ENCODE data around the gene NUP205.
A peak's percentile ranks its signal among the peaks of the same experiment; 100 is the strongest.

The NUP205 gene

GRCh38 chr7:135645296-135645904 lies 87.7 kb downstream of the NUP205 start:
- Histone ChIP-seq H3K27ac (peak overlapping the region; percentile 66; the same call in 1 of the 2 replicates), H3K9me3 (ENCODE audit: low read depth, low read length) (no peaks in the 10 kb centered on the region), H3K36me3 (ENCODE audit: insufficient read depth, low read length) (peaks cover 88% of the 10 kb centered on the region), H3K9ac (ENCODE audit: insufficient read length) (no peak overlapping the region), H3K4me3 (no peak overlapping the region)
- no peak for DNase-seq (ENCODE audit: low read depth, low spot score)
- TF ChIP-seq POLR2AphosphoS5 (IDR thresholded peaks at IDR 0.05; ENCODE audit: borderline replicate concordance, low read depth, low read length) (no peak), EZH2 (IDR thresholded peaks at IDR 0.05) (no peak)

GRCh38 chr7:135647755-135648154 lies 90.0 kb downstream of the NUP205 start:
- Histone ChIP-seq H3K27ac (peak overlapping the region; percentile 74), H3K9ac (ENCODE audit: insufficient read length) (peak overlapping the region; percentile 26), H3K4me3 (no peak overlapping the region), H3K9me3 (ENCODE audit: low read depth, low read length) (no peaks in the 10 kb centered on the region), H3K36me3 (ENCODE audit: insufficient read depth, low read length) (peaks cover 64% of the 10 kb centered on the region)
- TF ChIP-seq POLR2AphosphoS5 (IDR thresholded peaks at IDR 0.05; ENCODE audit: borderline replicate concordance, low read depth, low read length) (no peak), EZH2 (IDR thresholded peaks at IDR 0.05) (no peak), FOXP2 (optimal IDR thresholded peaks at IDR 0.05; ENCODE audit: control extremely low read depth, extremely low read length, insufficient read depth) (no peak)
- no peak for DNase-seq (ENCODE audit: low read depth, low spot score)

- peaks cover 59% of the 10 kb centered on the region for H3K36me3 ChIP-seq (ENCODE audit: insufficient read depth, low read length)
- TF ChIP-seq POLR2AphosphoS5 (IDR thresholded peaks at IDR 0.05; ENCODE audit: borderline replicate concordance, low read depth, low read length) = no peak
- TF ChIP-seq EZH2 (IDR thresholded peaks at IDR 0.05) = no peak
- no peak for TF ChIP-seq FOXP2 (optimal IDR thresholded peaks at IDR 0.05; ENCODE audit: control extremely low read depth, extremely low read length, insufficient read depth)
- no peaks in the 10 kb centered on the region for H3K9me3 ChIP-seq (ENCODE audit: low read depth, low read length)
- H3K4me3 ChIP-seq = no peak overlapping the region
- no peak for DNase-seq (ENCODE audit: low read depth, low spot score)
- H3K27ac ChIP-seq = peak overlapping the region; percentile 74
- H3K9ac ChIP-seq (ENCODE audit: insufficient read length) = peak overlapping the region; percentile 26
Measured at GRCh38 chr7:135648235-135648634, 90.5 kb downstream of the NUP205 start.

GRCh38 chr7:135650831-135651573 lies 93.3 kb downstream of the NUP205 start:
- DNase-seq (ENCODE audit: low read depth, low spot score) = no peak
- no peak overlapping the region for H3K27ac ChIP-seq
- H3K4me3 ChIP-seq = no peak overlapping the region
- H3K36me3 ChIP-seq (ENCODE audit: insufficient read depth, low read length) = peaks cover 32% of the 10 kb centered on the region
- TF ChIP-seq FOXP2 (optimal IDR thresholded peaks at IDR 0.05; ENCODE audit: control extremely low read depth, extremely low read length, insufficient read depth) = no peak
- no peak for TF ChIP-seq POLR2AphosphoS5 (IDR thresholded peaks at IDR 0.05; ENCODE audit: borderline replicate concordance, low read depth, low read length)
- TF ChIP-seq EZH2 (IDR thresholded peaks at IDR 0.05) = no peak
- H3K9me3 ChIP-seq (ENCODE audit: low read depth, low read length) = no peaks in the 10 kb centered on the region
- H3K9ac ChIP-seq (ENCODE audit: insufficient read length) = no peak overlapping the region

- DNase-seq (ENCODE audit: low read depth, low spot score) = no peak
- no peak overlapping the region for H3K4me3 ChIP-seq
- no peaks in the 10 kb centered on the region for H3K9me3 ChIP-seq (ENCODE audit: low read depth, low read length)
- H3K9ac ChIP-seq (ENCODE audit: insufficient read length) = no peak overlapping the region
- TF ChIP-seq EZH2 (IDR thresholded peaks at IDR 0.05) (no peak), POLR2AphosphoS5 (IDR thresholded peaks at IDR 0.05; ENCODE audit: borderline replicate concordance, low read depth, low read length) (no peak), FOXP2 (optimal IDR thresholded peaks at IDR 0.05; ENCODE audit: control extremely low read depth, extremely low read length, insufficient read depth) (no peak)
- peak overlapping the region; percentile 25; the same call in 1 of the 2 replicates for H3K27ac ChIP-seq
- peaks cover 7% of the 10 kb centered on the region for H3K36me3 ChIP-seq (ENCODE audit: insufficient read depth, low read length)
Measured at GRCh38 chr7:135653340-135654080, 95.8 kb downstream of the NUP205 start.

- H3K9ac ChIP-seq (ENCODE audit: insufficient read length) = no peak overlapping the region
- no peak overlapping the region for H3K4me3 ChIP-seq
- H3K36me3 ChIP-seq (ENCODE audit: insufficient read depth, low read length) = no peaks in the 10 kb centered on the region
- H3K27ac ChIP-seq = no peak overlapping the region
- no peaks in the 10 kb centered on the region for H3K9me3 ChIP-seq (ENCODE audit: low read depth, low read length)
- no peak for TF ChIP-seq FOXP2 (optimal IDR thresholded peaks at IDR 0.05; ENCODE audit: control extremely low read depth, extremely low read length, insufficient read depth)
- TF ChIP-seq POLR2AphosphoS5 (IDR thresholded peaks at IDR 0.05; ENCODE audit: borderline replicate concordance, low read depth, low read length) = no peak
- no peak for TF ChIP-seq EZH2 (IDR thresholded peaks at IDR 0.05)
- no peak for DNase-seq (ENCODE audit: low read depth, low spot score)
Measured at GRCh38 chr7:135658564-135658963, 100.8 kb downstream of the NUP205 start.

GRCh38 chr7:135659159-135659846 lies 101.6 kb downstream of the NUP205 start:
- TF ChIP-seq FOXP2 (optimal IDR thresholded peaks at IDR 0.05; ENCODE audit: control extremely low read depth, extremely low read length, insufficient read depth) = no peak
- no peak for TF ChIP-seq EZH2 (IDR thresholded peaks at IDR 0.05)
- TF ChIP-seq POLR2AphosphoS5 (IDR thresholded peaks at IDR 0.05; ENCODE audit: borderline replicate concordance, low read depth, low read length) = no peak
- H3K9ac ChIP-seq (ENCODE audit: insufficient read length) = no peak overlapping the region
- no peak for DNase-seq (ENCODE audit: low read depth, low spot score)
- H3K27ac ChIP-seq = no peak overlapping the region
- no peak overlapping the region for H3K4me3 ChIP-seq
- H3K36me3 ChIP-seq (ENCODE audit: insufficient read depth, low read length) = no peaks in the 10 kb centered on the region; the same call in 1 of the 2 replicates
- no peaks in the 10 kb centered on the region for H3K9me3 ChIP-seq (ENCODE audit: low read depth, low read length)
